ENCODE results near the gene RDH11.
A peak's percentile ranks its signal among the peaks of the same experiment; 100 is the strongest.

The RDH11 gene

DNA sequence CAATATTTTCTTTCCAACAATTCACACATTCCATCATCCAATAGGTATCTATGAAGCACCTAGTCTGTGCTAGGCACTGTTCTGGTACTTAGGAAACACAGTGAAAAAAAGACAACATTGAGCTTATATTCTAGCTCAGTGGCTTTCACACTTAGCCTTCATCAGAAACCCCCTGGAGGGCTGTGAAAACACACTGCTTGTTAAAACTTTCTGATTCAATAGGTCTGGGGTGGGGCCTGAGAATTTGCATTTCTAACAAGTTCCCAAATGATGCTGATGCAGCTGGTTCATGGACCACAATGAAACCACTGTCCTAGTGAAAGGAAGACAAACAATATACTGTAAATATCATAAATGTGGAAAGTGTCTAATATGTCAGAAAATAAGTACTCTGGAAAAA lies 27.0 kb downstream of the RDH11 start:
- no peak for DNase-seq (ENCODE audit: low read depth)
- TF ChIP-seq, protein P1, sequence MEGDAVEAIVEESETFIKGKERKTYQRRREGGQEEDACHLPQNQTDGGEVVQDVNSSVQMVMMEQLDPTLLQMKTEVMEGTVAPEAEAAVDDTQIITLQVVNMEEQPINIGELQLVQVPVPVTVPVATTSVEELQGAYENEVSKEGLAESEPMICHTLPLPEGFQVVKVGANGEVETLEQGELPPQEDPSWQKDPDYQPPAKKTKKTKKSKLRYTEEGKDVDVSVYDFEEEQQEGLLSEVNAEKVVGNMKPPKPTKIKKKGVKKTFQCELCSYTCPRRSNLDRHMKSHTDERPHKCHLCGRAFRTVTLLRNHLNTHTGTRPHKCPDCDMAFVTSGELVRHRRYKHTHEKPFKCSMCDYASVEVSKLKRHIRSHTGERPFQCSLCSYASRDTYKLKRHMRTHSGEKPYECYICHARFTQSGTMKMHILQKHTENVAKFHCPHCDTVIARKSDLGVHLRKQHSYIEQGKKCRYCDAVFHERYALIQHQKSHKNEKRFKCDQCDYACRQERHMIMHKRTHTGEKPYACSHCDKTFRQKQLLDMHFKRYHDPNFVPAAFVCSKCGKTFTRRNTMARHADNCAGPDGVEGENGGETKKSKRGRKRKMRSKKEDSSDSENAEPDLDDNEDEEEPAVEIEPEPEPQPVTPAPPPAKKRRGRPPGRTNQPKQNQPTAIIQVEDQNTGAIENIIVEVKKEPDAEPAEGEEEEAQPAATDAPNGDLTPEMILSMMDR (IDR thresholded peaks at IDR 0.05; ENCODE audit: insufficient read depth, low read depth, low read length, missing control alignments): no peak
- no peak overlapping the region for H3K4me3 ChIP-seq (ENCODE audit: low read length)

DNA sequence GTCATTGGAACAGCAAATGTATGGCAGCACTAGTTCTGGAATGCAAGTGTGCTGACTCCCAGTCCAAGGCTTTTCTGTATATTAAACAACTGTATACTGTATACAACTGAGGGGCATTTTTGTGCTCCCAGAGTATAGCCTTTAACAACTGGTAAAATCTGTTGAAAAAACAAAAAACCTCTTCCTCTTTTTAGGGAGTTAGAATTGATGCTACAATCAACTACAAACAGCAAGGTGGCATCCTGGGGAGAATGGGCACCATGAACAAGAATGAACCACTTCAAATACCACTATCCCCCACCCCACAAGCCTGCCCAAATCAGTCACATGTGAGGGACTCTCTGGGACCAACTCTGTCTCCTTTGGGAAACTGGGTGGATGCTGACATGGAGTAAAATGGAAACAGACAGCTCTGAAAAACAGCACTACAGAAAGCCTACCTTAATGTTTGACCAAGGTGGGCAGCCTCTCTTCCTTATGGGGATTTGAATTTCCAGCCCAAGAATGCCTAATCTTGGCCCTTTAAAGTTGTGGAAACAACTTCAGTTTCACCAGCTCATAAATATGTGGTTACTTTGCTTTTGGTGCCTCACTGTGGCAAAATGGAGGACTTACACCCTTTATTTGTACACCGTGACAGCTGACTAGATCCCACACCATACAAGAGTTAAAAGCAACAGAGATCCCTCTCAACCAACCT lies 28.7 kb downstream of the RDH11 start:
- no peak overlapping the region for H3K4me3 ChIP-seq (ENCODE audit: low read length)
- peak; percentile 76 for DNase-seq (ENCODE audit: low read depth)
- TF ChIP-seq, protein P1 (IDR thresholded peaks at IDR 0.05; ENCODE audit: insufficient read depth, low read depth, low read length, missing control alignments): peak; percentile 70

DNA sequence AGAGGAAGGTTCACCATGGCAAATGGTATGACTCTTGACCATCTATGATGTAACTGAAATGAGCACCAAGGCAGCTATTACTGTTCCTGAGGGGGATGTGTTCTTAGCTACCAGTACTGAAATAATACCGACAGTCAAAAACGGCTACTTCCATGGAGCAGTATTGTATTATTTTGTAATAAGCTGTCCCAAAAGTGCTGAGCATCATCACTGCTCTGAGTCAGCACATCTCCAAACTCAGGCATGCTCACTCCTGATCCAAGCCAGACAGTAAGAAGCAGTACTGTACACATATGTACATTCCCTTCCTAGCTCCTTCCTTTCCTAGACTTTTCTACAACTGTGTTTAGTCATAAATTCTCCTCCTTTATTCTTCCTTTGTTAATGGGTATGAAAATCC lies 29.7 kb downstream of the RDH11 start:
- peak; percentile 60 for DNase-seq (ENCODE audit: low read depth)
- TF ChIP-seq, protein P1 (IDR thresholded peaks at IDR 0.05; ENCODE audit: insufficient read depth, low read depth, low read length, missing control alignments): no peak
- H3K4me3 ChIP-seq (ENCODE audit: low read length): no peak overlapping the region

DNA sequence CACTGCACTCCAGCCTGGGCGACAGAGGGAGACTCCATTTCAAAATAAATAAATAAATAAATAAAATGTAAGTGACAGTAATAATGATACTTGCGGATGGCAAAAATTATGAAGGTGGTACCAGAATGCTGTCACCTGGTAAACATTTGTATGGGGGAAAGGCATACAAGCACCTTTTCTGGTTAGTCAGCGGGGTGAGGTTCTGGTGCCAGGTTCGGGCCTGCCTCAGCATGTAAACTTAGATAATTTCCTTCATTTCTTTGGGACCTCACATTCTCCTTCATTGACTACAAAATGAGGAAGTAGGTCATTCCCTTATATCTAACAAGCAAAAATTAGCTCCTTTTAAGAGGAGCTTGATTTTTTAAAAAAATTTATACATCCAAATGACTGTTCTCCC lies 31.9 kb downstream of the RDH11 start:
- TF ChIP-seq, protein P1 (IDR thresholded peaks at IDR 0.05; ENCODE audit: insufficient read depth, low read depth, low read length, missing control alignments): no peak
- DNase-seq (ENCODE audit: low read depth): peak; percentile 95
- no peak overlapping the region for H3K4me3 ChIP-seq (ENCODE audit: low read length)

DNA sequence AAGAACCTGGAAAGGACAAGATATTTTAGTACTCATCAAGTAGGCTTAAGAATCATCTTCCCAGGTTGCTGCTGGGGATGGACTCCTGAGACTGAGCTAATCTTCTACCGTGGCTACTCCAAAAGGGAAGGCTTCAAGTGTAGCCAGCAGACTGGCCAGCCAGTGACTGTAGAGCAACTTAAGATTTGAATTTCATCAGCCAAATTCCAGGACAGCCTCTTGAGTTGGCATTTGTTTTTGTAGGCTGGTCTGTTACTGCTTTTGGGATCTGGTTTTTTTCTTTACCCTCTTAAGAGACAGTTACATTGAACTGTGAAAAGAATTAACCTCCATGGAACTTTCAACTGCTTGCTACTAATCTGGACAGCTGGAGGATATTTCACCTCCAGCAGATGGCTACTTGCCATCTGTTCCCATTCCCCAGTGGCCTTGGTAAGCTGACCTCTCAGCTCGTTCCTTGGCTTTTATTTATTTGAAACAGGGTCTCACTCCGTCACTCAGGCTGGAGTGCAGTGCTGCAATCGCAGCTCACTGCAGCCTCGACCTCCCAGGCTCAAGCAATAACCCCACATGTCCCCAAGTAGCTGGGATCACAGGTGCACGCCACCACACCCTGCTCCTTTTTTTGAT lies 41.8 kb downstream of the RDH11 start:
- H3K4me3 ChIP-seq (ENCODE audit: low read length): no peak overlapping the region
- DNase-seq (ENCODE audit: low read depth): no peak
- TF ChIP-seq, protein P1 (IDR thresholded peaks at IDR 0.05; ENCODE audit: insufficient read depth, low read depth, low read length, missing control alignments): no peak

DNA sequence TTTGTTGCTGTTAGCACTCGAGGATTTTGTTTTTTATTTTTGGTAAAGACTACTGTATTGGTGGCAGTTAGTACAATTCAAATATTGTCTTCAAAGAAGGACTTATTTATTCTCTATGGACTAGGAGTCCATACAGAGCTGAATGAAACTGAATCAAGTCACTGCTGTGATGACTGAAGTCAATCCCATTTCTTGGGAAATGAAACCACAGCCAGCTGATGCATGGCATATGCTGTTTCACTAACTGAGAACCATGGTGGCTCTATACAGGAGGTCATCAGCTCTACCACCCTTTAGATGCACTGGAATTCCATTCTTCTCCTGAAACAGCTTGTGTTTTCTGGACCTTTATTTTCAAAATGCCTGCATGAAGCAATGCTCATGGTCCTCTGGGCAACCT lies 43.4 kb downstream of the RDH11 start:
- TF ChIP-seq, protein P1 (IDR thresholded peaks at IDR 0.05; ENCODE audit: insufficient read depth, low read depth, low read length, missing control alignments): no peak
- no peak overlapping the region for H3K4me3 ChIP-seq (ENCODE audit: low read length)
- DNase-seq (ENCODE audit: low read depth): no peak

DNA sequence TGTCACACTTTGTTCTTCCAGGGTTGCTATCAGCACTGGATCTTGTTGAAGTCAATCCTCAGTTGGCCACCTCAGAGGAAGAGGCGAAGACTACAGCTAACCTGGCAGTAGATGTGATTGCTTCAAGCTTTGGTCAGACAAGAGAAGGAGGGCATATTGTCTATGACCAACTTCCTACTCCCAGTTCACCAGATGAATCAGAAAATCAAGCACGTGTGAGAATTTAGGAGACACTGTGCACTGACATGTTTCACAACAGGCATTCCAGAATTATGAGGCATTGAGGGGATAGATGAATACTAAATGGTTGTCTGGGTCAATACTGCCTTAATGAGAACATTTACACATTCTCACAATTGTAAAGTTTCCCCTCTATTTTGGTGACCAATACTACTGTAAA lies 44.9 kb downstream of the RDH11 start:
- peak; percentile 91 for DNase-seq (ENCODE audit: low read depth)
- H3K4me3 ChIP-seq (ENCODE audit: low read length): no peak overlapping the region
- TF ChIP-seq, protein P1 (IDR thresholded peaks at IDR 0.05; ENCODE audit: insufficient read depth, low read depth, low read length, missing control alignments): no peak

All from epithelial cell of esophagus (primary cell).